ENCODE data around the gene TFEB.

TFEB gene

GRCh38 chr6:41637194-41638001 lies 98.0 kb downstream of the TFEB start:
- Histone ChIP-seq H3K79me1 (ENCODE audit: low read length) (peaks cover 52% of the 10 kb centered on the region), H3K9me3 (ENCODE audit: insufficient read depth, low read depth, low read length) (no peaks in the 10 kb centered on the region), H4K91ac (ENCODE audit: low read depth, low read length) (peak overlapping the region; percentile 99), H2BK5ac (ENCODE audit: low read depth, low read length, poor library complexity) (peak overlapping the region; percentile 99), H3K4ac (ENCODE audit: low read depth, low read length) (peak overlapping the region; percentile 100), H3K14ac (ENCODE audit: low read length) (peak overlapping the region; percentile 91), H2BK12ac (ENCODE audit: low read length) (peak overlapping the region; percentile 89), H3K4me3 (ENCODE audit: low read depth, low read length) (peak overlapping the region; percentile 89), H3K9ac (ENCODE audit: low read length) (peak overlapping the region; percentile 89), H3K23ac (ENCODE audit: low read length) (no peak overlapping the region), H3K27ac (ENCODE audit: low read depth, low read length) (peak overlapping the region; percentile 98), H3K36me3 (ENCODE audit: control insufficient read depth in 1 of 2, insufficient read depth in 2 of 2, low read length in 2 of 2) (peaks cover 29 to 31% of the 10 kb centered on the region in 2 experiments), H3K27me3 (ENCODE audit: insufficient read depth, low read length) (no peaks in the 10 kb centered on the region), H2BK120ac (ENCODE audit: insufficient read depth, low read length, poor library complexity) (peak overlapping the region; percentile 97), H4K12ac (ENCODE audit: low read depth, low read length) (peak overlapping the region; percentile 71), H3K18ac (ENCODE audit: low read length) (peak overlapping the region; percentile 98), H3K4me2 (ENCODE audit: low read length) (peak overlapping the region; percentile 82), H2AFZ (ENCODE audit: insufficient read depth, low read length, poor library complexity) (peak overlapping the region; percentile 75), H3K4me1 (ENCODE audit: control insufficient read depth in 1 of 2, insufficient read depth in 2 of 2, low read length in 2 of 2) (peaks cover 43% of the 10 kb centered on the region in 2 experiments), H4K8ac (ENCODE audit: low read depth, low read length) (peak overlapping the region; percentile 93), H2AK5ac (ENCODE audit: low read length) (peak overlapping the region; percentile 72), H3K79me2 (ENCODE audit: control insufficient read depth, insufficient read depth, low read length, poor library complexity) (peaks cover 48% of the 10 kb centered on the region)
- WGBS (ENCODE audit: extremely low coverage, insufficient coverage, insufficient read length) = no CpG with 5 or more reads among the region's 54 CpGs
- peak; percentile 82 to 83 for DNase-seq

DNA sequence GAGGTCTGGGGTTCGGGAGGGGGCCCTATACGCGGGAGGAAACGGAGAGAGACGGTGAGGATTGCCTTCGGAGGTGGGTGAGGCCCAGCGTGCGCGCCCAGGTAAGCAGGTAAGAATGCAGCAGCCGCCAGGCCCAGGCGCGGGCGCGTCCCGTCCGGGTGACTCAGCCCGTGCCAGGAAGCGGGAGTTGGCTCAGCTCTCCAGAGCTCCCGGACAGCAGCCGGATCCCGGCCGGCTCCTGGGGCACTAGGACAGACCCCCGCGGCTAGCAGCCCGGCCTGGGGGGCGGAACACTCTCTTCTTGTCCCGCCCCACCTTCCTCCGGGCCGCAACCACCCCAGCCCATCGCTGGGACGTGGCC lies 98.6 kb downstream of the TFEB start:
- peak overlapping the region; percentile 89 for H3K9ac ChIP-seq (ENCODE audit: low read length)
- H3K27me3 ChIP-seq (ENCODE audit: insufficient read depth, low read length) = no peaks in the 10 kb centered on the region
- whole genome bisulfite sequencing (ENCODE audit: extremely low coverage, insufficient coverage, insufficient read length) = no CpG with 5 or more reads among the region's 31 CpGs
- no peak overlapping the region for H3K23ac ChIP-seq (ENCODE audit: low read length)
- H4K8ac ChIP-seq (ENCODE audit: low read depth, low read length) = peak overlapping the region; percentile 93
- peak; percentile 89 to 93 for DNase-seq
- peaks cover 37% of the 10 kb centered on the region in 2 experiments for H3K4me1 ChIP-seq (ENCODE audit: control insufficient read depth in 1 of 2, insufficient read depth in 2 of 2, low read length in 2 of 2)
- H3K4me3 ChIP-seq (ENCODE audit: low read depth, low read length) = peak overlapping the region; percentile 89
- H4K12ac ChIP-seq (ENCODE audit: low read depth, low read length) = peak overlapping the region; percentile 71
- H2AFZ ChIP-seq (ENCODE audit: insufficient read depth, low read length, poor library complexity) = peak overlapping the region; percentile 75
- H2BK5ac ChIP-seq (ENCODE audit: low read depth, low read length, poor library complexity) = peak overlapping the region; percentile 99
- peaks cover 43% of the 10 kb centered on the region for H3K79me2 ChIP-seq (ENCODE audit: control insufficient read depth, insufficient read depth, low read length, poor library complexity)
- no peaks in the 10 kb centered on the region for H3K9me3 ChIP-seq (ENCODE audit: insufficient read depth, low read depth, low read length)
- peak overlapping the region; percentile 89 for H2BK12ac ChIP-seq (ENCODE audit: low read length)
- peaks cover 23 to 26% of the 10 kb centered on the region in 2 experiments for H3K36me3 ChIP-seq (ENCODE audit: control insufficient read depth in 1 of 2, insufficient read depth in 2 of 2, low read length in 2 of 2)
- peak overlapping the region; percentile 100 for H3K4ac ChIP-seq (ENCODE audit: low read depth, low read length)
- H4K91ac ChIP-seq (ENCODE audit: low read depth, low read length) = peak overlapping the region; percentile 99
- peaks cover 50% of the 10 kb centered on the region for H3K79me1 ChIP-seq (ENCODE audit: low read length)
- peak overlapping the region; percentile 98 for H3K18ac ChIP-seq (ENCODE audit: low read length)
- peak overlapping the region; percentile 82 for H3K4me2 ChIP-seq (ENCODE audit: low read length)
- peak overlapping the region; percentile 98 for H3K27ac ChIP-seq (ENCODE audit: low read depth, low read length)
- peak overlapping the region; percentile 97 for H2BK120ac ChIP-seq (ENCODE audit: insufficient read depth, low read length, poor library complexity)
- peak overlapping the region; percentile 91 for H3K14ac ChIP-seq (ENCODE audit: low read length)
- peak overlapping the region; percentile 72 for H2AK5ac ChIP-seq (ENCODE audit: low read length)

DNA sequence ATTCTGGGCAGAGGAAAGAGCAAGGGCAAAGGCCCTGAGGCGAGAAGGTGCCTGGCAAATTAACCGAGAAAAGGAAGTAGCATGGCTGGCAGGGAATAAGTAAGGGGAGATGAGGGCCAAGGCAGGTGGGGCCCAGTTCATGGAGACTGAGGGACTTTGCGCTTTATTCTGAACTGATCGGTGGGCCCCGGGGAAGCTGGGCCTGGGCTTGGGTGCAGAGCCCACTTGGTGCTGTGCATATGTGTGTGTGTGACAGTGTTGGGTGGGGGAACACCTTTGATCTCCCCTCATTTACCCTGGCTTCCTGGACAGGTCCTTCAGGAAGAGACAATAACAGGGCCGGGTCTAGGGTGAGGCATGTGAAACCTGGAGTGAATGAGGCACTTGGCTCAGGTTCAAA lies 100.0 kb downstream of the TFEB start:
- Histone ChIP-seq H3K4me3 (ENCODE audit: low read depth, low read length) (no peak overlapping the region), H4K12ac (ENCODE audit: low read depth, low read length) (no peak overlapping the region), H3K79me1 (ENCODE audit: low read length) (peaks cover 49% of the 10 kb centered on the region), H3K4me2 (ENCODE audit: low read length) (no peak overlapping the region), H3K18ac (ENCODE audit: low read length) (peak overlapping the region; percentile 88), H3K27ac (ENCODE audit: low read depth, low read length) (peak overlapping the region; percentile 22), H2AFZ (ENCODE audit: insufficient read depth, low read length, poor library complexity) (peak overlapping the region; percentile 40), H3K9ac (ENCODE audit: low read length) (no peak overlapping the region), H2AK5ac (ENCODE audit: low read length) (peak overlapping the region; percentile 96), H4K91ac (ENCODE audit: low read depth, low read length) (peak overlapping the region; percentile 88), H3K4me1 (ENCODE audit: control insufficient read depth in 1 of 2, insufficient read depth in 2 of 2, low read length in 2 of 2) (peaks cover 23 to 28% of the 10 kb centered on the region in 2 experiments), H2BK5ac (ENCODE audit: low read depth, low read length, poor library complexity) (peak overlapping the region; percentile 11), H4K8ac (ENCODE audit: low read depth, low read length) (peak overlapping the region; percentile 12), H3K9me3 (ENCODE audit: insufficient read depth, low read depth, low read length) (no peaks in the 10 kb centered on the region), H3K23ac (ENCODE audit: low read length) (no peak overlapping the region), H2BK120ac (ENCODE audit: insufficient read depth, low read length, poor library complexity) (peak overlapping the region; percentile 78), H3K36me3 (ENCODE audit: control insufficient read depth in 1 of 2, insufficient read depth in 2 of 2, low read length in 2 of 2) (peaks cover 9 to 13% of the 10 kb centered on the region in 2 experiments), H3K79me2 (ENCODE audit: control insufficient read depth, insufficient read depth, low read length, poor library complexity) (peaks cover 35% of the 10 kb centered on the region), H3K27me3 (ENCODE audit: insufficient read depth, low read length) (no peaks in the 10 kb centered on the region), H2BK12ac (ENCODE audit: low read length) (peak overlapping the region; percentile 95), H3K14ac (ENCODE audit: low read length) (peak overlapping the region; percentile 70), H3K4ac (ENCODE audit: low read depth, low read length) (peak overlapping the region; percentile 33)
- no CpG with 5 or more reads among the region's 6 CpGs for WGBS (ENCODE audit: extremely low coverage, insufficient coverage, insufficient read length)
- no peak for DNase-seq

DNA sequence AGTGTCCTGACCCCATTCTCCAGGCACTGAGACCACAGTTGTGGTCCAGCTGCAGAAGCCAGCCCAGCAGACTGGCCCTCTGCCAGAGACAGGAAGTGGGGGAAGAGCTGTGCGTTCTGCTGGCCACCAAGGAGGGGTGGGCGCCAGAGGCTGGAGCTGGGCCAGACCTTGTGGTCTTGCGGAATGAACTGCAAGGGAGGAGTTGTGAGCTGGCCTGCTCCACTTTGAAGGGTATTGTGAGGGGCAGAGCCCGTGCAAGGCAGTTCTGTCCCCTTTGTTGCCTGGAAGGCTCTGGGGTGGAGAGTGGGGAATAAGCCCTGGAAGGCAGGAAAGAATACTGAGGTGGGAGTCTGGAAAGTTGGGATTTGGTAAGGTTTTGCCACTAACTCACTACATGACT lies 100.8 kb downstream of the TFEB start:
- DNase-seq = no peak
- no peak overlapping the region for H3K4me2 ChIP-seq (ENCODE audit: low read length)
- peak overlapping the region; percentile 11 for H2BK5ac ChIP-seq (ENCODE audit: low read depth, low read length, poor library complexity)
- no peak overlapping the region for H3K4me3 ChIP-seq (ENCODE audit: low read depth, low read length)
- H3K4ac ChIP-seq (ENCODE audit: low read depth, low read length) = no peak overlapping the region
- peak overlapping the region; percentile 22 for H3K27ac ChIP-seq (ENCODE audit: low read depth, low read length)
- peaks cover 2 to 6% of the 10 kb centered on the region in 2 experiments for H3K36me3 ChIP-seq (ENCODE audit: control insufficient read depth in 1 of 2, insufficient read depth in 2 of 2, low read length in 2 of 2)
- no CpG with 5 or more reads among the region's 4 CpGs for WGBS (ENCODE audit: extremely low coverage, insufficient coverage, insufficient read length)
- no peak overlapping the region for H4K8ac ChIP-seq (ENCODE audit: low read depth, low read length)
- no peak overlapping the region for H3K9ac ChIP-seq (ENCODE audit: low read length)
- no peak overlapping the region for H2AK5ac ChIP-seq (ENCODE audit: low read length)
- peak overlapping the region; percentile 35 for H2BK120ac ChIP-seq (ENCODE audit: insufficient read depth, low read length, poor library complexity)
- peaks cover 28% of the 10 kb centered on the region for H3K79me2 ChIP-seq (ENCODE audit: control insufficient read depth, insufficient read depth, low read length, poor library complexity)
- H3K14ac ChIP-seq (ENCODE audit: low read length) = no peak overlapping the region
- H3K79me1 ChIP-seq (ENCODE audit: low read length) = peaks cover 42% of the 10 kb centered on the region
- no peak overlapping the region for H3K23ac ChIP-seq (ENCODE audit: low read length)
- no peaks in the 10 kb centered on the region for H3K27me3 ChIP-seq (ENCODE audit: insufficient read depth, low read length)
- H3K9me3 ChIP-seq (ENCODE audit: insufficient read depth, low read depth, low read length) = no peaks in the 10 kb centered on the region
- no peak overlapping the region for H4K12ac ChIP-seq (ENCODE audit: low read depth, low read length)
- peak overlapping the region; percentile 95 for H2BK12ac ChIP-seq (ENCODE audit: low read length)
- no peak overlapping the region for H3K18ac ChIP-seq (ENCODE audit: low read length)
- no peak overlapping the region for H2AFZ ChIP-seq (ENCODE audit: insufficient read depth, low read length, poor library complexity)
- peaks cover 16 to 21% of the 10 kb centered on the region in 2 experiments for H3K4me1 ChIP-seq (ENCODE audit: control insufficient read depth in 1 of 2, insufficient read depth in 2 of 2, low read length in 2 of 2)
- H4K91ac ChIP-seq (ENCODE audit: low read depth, low read length) = peak overlapping the region; percentile 88
